B cell (primary cell): Measurements from ENCODE around the gene CYP1A1.

ENCODE experiments used
- CTCF ChIP-seq: fragments of 200-600 bp; IDR thresholded peaks from one replicate; pipeline ENCODE4 v1.8.0; 2022; ENCODE audit warnings: antibody characterized with exemption, mild to moderate bottlenecking
- EZH2 ChIP-seq: IDR thresholded peaks from 2 replicates; pipeline ENCODE4 v1.6.1; 2012; ENCODE audit warnings: borderline replicate concordance, low read depth, mild to moderate bottlenecking, moderate library complexity, low read length; ENCODE audit not compliant: insufficient read depth, poor library complexity, severe bottlenecking

GRCh38 chr15:74726774-74727164 lies 1.4 kb upstream of the CYP1A1 start:
- TF ChIP-seq CTCF: no peak
- no peak for TF ChIP-seq EZH2
